ENCODE measurements around the gene HEATR5A.
"Not testable (repeated sequence)": the region's sequence is repeated elsewhere in the genome, so short reads cannot be mapped to it uniquely, and the experiment has no call there.

DNA sequence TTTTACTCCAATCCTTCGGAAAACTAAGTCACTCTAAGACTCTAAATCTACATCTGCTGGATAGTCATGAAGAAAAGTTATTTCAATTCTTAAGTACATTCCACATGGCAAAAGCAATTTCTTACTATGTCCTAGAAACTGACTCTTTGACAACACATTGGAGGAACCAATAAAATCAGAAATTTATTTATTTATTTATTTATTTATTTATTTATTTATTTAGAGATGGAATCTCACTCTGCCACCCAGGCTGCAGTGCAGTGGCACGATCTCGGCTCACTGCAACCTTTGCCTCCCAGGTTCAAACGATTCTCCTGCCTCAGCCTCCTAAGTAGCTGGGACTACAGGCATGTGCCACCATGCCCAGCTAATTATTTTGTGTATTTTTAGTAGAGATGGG is 58.6 kb downstream of the HEATR5A start:
- TF ChIP-seq, protein P1, sequence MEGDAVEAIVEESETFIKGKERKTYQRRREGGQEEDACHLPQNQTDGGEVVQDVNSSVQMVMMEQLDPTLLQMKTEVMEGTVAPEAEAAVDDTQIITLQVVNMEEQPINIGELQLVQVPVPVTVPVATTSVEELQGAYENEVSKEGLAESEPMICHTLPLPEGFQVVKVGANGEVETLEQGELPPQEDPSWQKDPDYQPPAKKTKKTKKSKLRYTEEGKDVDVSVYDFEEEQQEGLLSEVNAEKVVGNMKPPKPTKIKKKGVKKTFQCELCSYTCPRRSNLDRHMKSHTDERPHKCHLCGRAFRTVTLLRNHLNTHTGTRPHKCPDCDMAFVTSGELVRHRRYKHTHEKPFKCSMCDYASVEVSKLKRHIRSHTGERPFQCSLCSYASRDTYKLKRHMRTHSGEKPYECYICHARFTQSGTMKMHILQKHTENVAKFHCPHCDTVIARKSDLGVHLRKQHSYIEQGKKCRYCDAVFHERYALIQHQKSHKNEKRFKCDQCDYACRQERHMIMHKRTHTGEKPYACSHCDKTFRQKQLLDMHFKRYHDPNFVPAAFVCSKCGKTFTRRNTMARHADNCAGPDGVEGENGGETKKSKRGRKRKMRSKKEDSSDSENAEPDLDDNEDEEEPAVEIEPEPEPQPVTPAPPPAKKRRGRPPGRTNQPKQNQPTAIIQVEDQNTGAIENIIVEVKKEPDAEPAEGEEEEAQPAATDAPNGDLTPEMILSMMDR (conservative IDR thresholded peaks at IDR 0.05 in 1 of 2, IDR thresholded peaks at IDR 0.05 in 1 of 2; ENCODE audit: low read depth in 1 of 2, low read length in 2 of 2): not testable (repeated sequence)
- TF ChIP-seq EZH2 (IDR thresholded peaks at IDR 0.05; ENCODE audit: low read length, missing control alignments): not testable (repeated sequence)

Measured in fibroblast of lung (primary cell).